Lower leg skin (tissue), 3 donors: ENCODE data around the gene DMKN.

Experiments
- POLR2A ChIP-seq, 2 donors: fragments of 450-650 bp; IDR thresholded peaks; one replicate each; pipeline ENCODE4 v1.6.1; 2016 to 2017; ENCODE audit warnings: antibody characterized with exemption in 2 of 2, mild to moderate bottlenecking in 1 of 2, moderate library complexity in 1 of 2
- TF ChIP-seq, protein P1 (sequence below), 3 donors: fragments of 450-650 bp; IDR thresholded peaks; one replicate each; pipeline ENCODE4 v1.5.1; 2016; ENCODE audit warnings: antibody characterized with exemption in 3 of 3, mild to moderate bottlenecking in 3 of 3, moderate library complexity in 2 of 3

GRCh38 chr19:35539314-35539713 lies 25.9 kb upstream of the DMKN start:
- TF ChIP-seq, protein P1, sequence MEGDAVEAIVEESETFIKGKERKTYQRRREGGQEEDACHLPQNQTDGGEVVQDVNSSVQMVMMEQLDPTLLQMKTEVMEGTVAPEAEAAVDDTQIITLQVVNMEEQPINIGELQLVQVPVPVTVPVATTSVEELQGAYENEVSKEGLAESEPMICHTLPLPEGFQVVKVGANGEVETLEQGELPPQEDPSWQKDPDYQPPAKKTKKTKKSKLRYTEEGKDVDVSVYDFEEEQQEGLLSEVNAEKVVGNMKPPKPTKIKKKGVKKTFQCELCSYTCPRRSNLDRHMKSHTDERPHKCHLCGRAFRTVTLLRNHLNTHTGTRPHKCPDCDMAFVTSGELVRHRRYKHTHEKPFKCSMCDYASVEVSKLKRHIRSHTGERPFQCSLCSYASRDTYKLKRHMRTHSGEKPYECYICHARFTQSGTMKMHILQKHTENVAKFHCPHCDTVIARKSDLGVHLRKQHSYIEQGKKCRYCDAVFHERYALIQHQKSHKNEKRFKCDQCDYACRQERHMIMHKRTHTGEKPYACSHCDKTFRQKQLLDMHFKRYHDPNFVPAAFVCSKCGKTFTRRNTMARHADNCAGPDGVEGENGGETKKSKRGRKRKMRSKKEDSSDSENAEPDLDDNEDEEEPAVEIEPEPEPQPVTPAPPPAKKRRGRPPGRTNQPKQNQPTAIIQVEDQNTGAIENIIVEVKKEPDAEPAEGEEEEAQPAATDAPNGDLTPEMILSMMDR (IDR thresholded peaks at IDR 0.05), result no peak
- TF ChIP-seq POLR2A (IDR thresholded peaks at IDR 0.05), result no peak
